Stimulated activated CD8-positive, alpha-beta memory T cell treated with anti-CD3 and anti-CD28 coated beads, Interleukin-12 subunit alpha, Interleukin-12 subunit beta, amount 100 ng/mL, for 24 hours (primary cell): ENCODE results near the gene HMGB3.
"Not testable (repeated sequence)": the region's sequence is repeated elsewhere in the genome, so short reads cannot be mapped to it uniquely, and the experiment has no call there.

Experiments
- DNase-seq: peaks from one replicate; pipeline ENCODE4 v3.0.0-alpha.2; 2020; ENCODE audit errors: extremely low read depth

HMGB3 gene

GRCh38 chrX:150977411-150978162 is 5.5 kb upstream of the HMGB3 start:
- DNase-seq = no peak

GRCh38 chrX:150980186-150980585 is 2.9 kb upstream of the HMGB3 start:
- no peak for DNase-seq

- no peak for DNase-seq
These were observed 2.4 kb upstream of the HMGB3 start for GRCh38 chrX:150980711-150981110.

- no peak for DNase-seq
These were observed 824 bp upstream of the HMGB3 start for GRCh38 chrX:150982235-150982787.

- no peak for DNase-seq
These were observed 510 bp downstream of the HMGB3 start for GRCh38 chrX:150983521-150984168.

GRCh38 chrX:150984169-150984824 is 1.2 kb downstream of the HMGB3 start:
- no peak for DNase-seq

- not testable (repeated sequence) for DNase-seq
These were observed 4.6 kb downstream of the HMGB3 start for GRCh38 chrX:150987687-150988086.

GRCh38 chrX:150989420-150989819 is 6.3 kb downstream of the HMGB3 start:
- DNase-seq = no peak

GRCh38 chrX:150990910-150991309 is 7.8 kb downstream of the HMGB3 start:
- no peak for DNase-seq

GRCh38 chrX:151000861-151001331 is 17.8 kb downstream of the HMGB3 start:
- DNase-seq = no peak

- DNase-seq = no peak
These were observed 20.9 kb downstream of the HMGB3 start for GRCh38 chrX:151004085-151004484.

- DNase-seq = no peak
These were observed 23.4 kb downstream of the HMGB3 start for GRCh38 chrX:151006410-151007109.

GRCh38 chrX:151009582-151009981 is 26.4 kb downstream of the HMGB3 start:
- no peak for DNase-seq

- DNase-seq = no peak
These were observed 30.1 kb downstream of the HMGB3 start for GRCh38 chrX:151013164-151013743.

- no peak for DNase-seq
These were observed 32.5 kb downstream of the HMGB3 start for GRCh38 chrX:151015684-151016083.

- DNase-seq = no peak
These were observed 36.7 kb downstream of the HMGB3 start for GRCh38 chrX:151019856-151020255.

- no peak for DNase-seq
These were observed 47.7 kb downstream of the HMGB3 start for GRCh38 chrX:151030845-151031244.

GRCh38 chrX:151031391-151031975 is 48.3 kb downstream of the HMGB3 start:
- DNase-seq = no peak

GRCh38 chrX:151039351-151039750 is 56.2 kb downstream of the HMGB3 start:
- no peak for DNase-seq
